K562 (cell line): ENCODE measurements around the gene UNC119B. TPM values are rescaled to one million over a fixed set of nuclear protein-coding genes. Genes with fewer than 3 reads are reported as not detected.

Source experiments
- ATAC-seq: fragments of 200-7000 bp; cut with Tn5 transposase; 3 replicates; pipeline ENCODE4 v1.9.1; 2020; ENCODE audit warnings: moderate library complexity
- BruUV-seq: library from RNA; stranded (reverse); fragments of 400-500 nt; replicated peaks from 2 replicates; lab custom pipeline; 2021; lab: Mats Ljungman, UMichigan
- CTCF ChIA-PET: fragments of 300-600 bp; formaldehyde crosslinking; extraction: SDS; loops from one replicate; lab custom pipeline; 2021; ENCODE audit warnings: low intra/inter-chr PET ratio; lab: Yijun Ruan, JAX
- POLR2A ChIA-PET: fragments of 300-600, 350-650 bp; sonication (Branson Sonifier 250); formaldehyde crosslinking; extraction: SDS; loops from one replicate; lab custom pipeline; 2021; ENCODE audit warnings: antibody characterized with exemption, inconsistent platforms; lab: Yijun Ruan, JAX
- DNase-seq, 4 experiments: peaks; one replicate each; pipeline versions ENCODE4 v3.0.0 to v3.0.0-alpha.2; 2011 to 2018; ENCODE audit warnings: low spot score in 3 of 4, mixed read lengths in 3 of 4; ENCODE audit errors: extremely low read depth in 1 of 4
- FAIRE-seq: peaks from 2 replicates; lab custom pipeline; 2011; peaks lifted over from hg19 to GRCh38; lab: Jason Lieb, UNC
- H2AFZ ChIP-seq: 2 replicates; pipeline ENCODE4 v1.6.0; 2011; ENCODE audit warnings: low read depth, low read length, control low read depth, inconsistent platforms
- H3K27ac ChIP-seq: fragments of 200-600 bp; 3 replicates; pipeline ENCODE4 v1.8.0; 2011; ENCODE audit warnings: low read depth, mild to moderate bottlenecking, control low read depth, inconsistent platforms, low read length, moderate library complexity, mixed read lengths; ENCODE audit errors: extremely low read depth
- H3K27me3 ChIP-seq, 2 experiments: fragments of 300-600 bp in 1 of 2; 2 replicates in 1 of 2; 3 replicates in 1 of 2; pipeline versions ENCODE4 v1.6.0 to v1.8.0; 2011; ENCODE audit warnings: inconsistent platforms in 2 of 2, low read length in 2 of 2, mild to moderate bottlenecking in 1 of 2, mixed read lengths in 1 of 2, moderate library complexity in 1 of 2; ENCODE audit not compliant: control insufficient read depth in 2 of 2, insufficient read depth in 2 of 2
- H3K36me3 ChIP-seq: fragments of 300-600 bp; 3 replicates; pipeline ENCODE4 v1.8.0; 2011; ENCODE audit warnings: mild to moderate bottlenecking, low read length, inconsistent platforms; ENCODE audit not compliant: control insufficient read depth, insufficient read depth
- H3K4me1 ChIP-seq, 2 experiments: fragments of 200-600 bp in 1 of 2; replicated peaks in 1 of 2; 2 replicates in 1 of 2; 3 replicates in 1 of 2; pipeline versions ENCODE4 v1.5.1 to v1.8.0; 2011; ENCODE audit warnings: inconsistent platforms in 2 of 2, low read length in 2 of 2, mild to moderate bottlenecking in 1 of 2, mixed read lengths in 1 of 2, moderate library complexity in 1 of 2; ENCODE audit not compliant: control insufficient read depth in 2 of 2, insufficient read depth in 2 of 2
- H3K4me2 ChIP-seq: 2 replicates; pipeline ENCODE4 v1.6.1; 2011; ENCODE audit warnings: low read length, control low read depth, inconsistent platforms, mixed read lengths; ENCODE audit not compliant: insufficient read depth
- H3K4me3 ChIP-seq: fragments of 200-600 bp; sonication (generic), shearing (Covaris generic); 2 replicates; pipeline ENCODE4 v1.5.1; 2016; ENCODE audit warnings: control low read depth, inconsistent platforms
- H3K79me2 ChIP-seq: fragments of 200-600 bp; 3 replicates; pipeline ENCODE4 v1.8.0; 2011; ENCODE audit warnings: low read length, inconsistent platforms; ENCODE audit not compliant: control insufficient read depth, insufficient read depth
- H3K9ac ChIP-seq, 2 experiments: 2 replicates each; pipeline versions ENCODE4 v1.6.0 to v1.6.1; 2011; ENCODE audit warnings: low read depth in 2 of 2, low read length in 2 of 2, control low read depth in 1 of 2, inconsistent platforms in 1 of 2, mild to moderate bottlenecking in 1 of 2, mixed read lengths in 1 of 2; ENCODE audit not compliant: insufficient read depth in 1 of 2
- H3K9me1 ChIP-seq: one replicate; pipeline ENCODE4 v1.6.0; 2011; ENCODE audit warnings: inconsistent platforms, mild to moderate bottlenecking, low read length, moderate library complexity; ENCODE audit not compliant: control insufficient read depth, insufficient read depth
- H3K9me3 ChIP-seq: replicated peaks from 2 replicates; pipeline ENCODE4 v1.5.1; 2011; ENCODE audit warnings: low read depth, low read length, inconsistent platforms; ENCODE audit not compliant: control insufficient read depth, insufficient read depth
- H4K20me1 ChIP-seq: replicated peaks from 2 replicates; pipeline ENCODE4 v1.6.1; 2011; ENCODE audit warnings: low read length, inconsistent platforms, mixed read lengths; ENCODE audit not compliant: control insufficient read depth, insufficient read depth
- BDP1 ChIP-seq: IDR thresholded peaks from 3 replicates; pipeline ENCODE4 v1.6.1; 2011; ENCODE audit not compliant: insufficient read length, insufficient read depth
- CLOCK ChIP-seq: fragments of 250-450 bp; sonication (Bioruptor Pico); IDR thresholded peaks from 2 replicates; pipeline ENCODE4 v1.4.0; 2020; ENCODE audit warnings: mild to moderate bottlenecking, moderate library complexity, borderline replicate concordance
- E2F6 ChIP-seq, 2 experiments: IDR thresholded peaks; 2 replicates each; pipeline ENCODE4 v1.6.1; 2011; ENCODE audit warnings: borderline replicate concordance in 1 of 2, control low read depth in 1 of 2, low read depth in 1 of 2, low read length in 1 of 2, mild to moderate bottlenecking in 1 of 2, mixed read lengths in 1 of 2, moderate library complexity in 1 of 2; ENCODE audit not compliant: insufficient read depth in 1 of 2, insufficient read length in 1 of 2, poor library complexity in 1 of 2, severe bottlenecking in 1 of 2; ENCODE audit errors: extremely low read depth in 1 of 2
- EGR1 ChIP-seq: fragments of 450-650 bp; conservative IDR thresholded peaks from 2 replicates; pipeline ENCODE4 v1.6.1; 2017; ENCODE audit warnings: mild to moderate bottlenecking
- ETS2 ChIP-seq: IDR thresholded peaks from 2 replicates; pipeline ENCODE4 v1.6.1; 2016; ENCODE audit warnings: borderline replicate concordance, missing genetic modification characterization, mild to moderate bottlenecking, moderate library complexity, missing compliant biosample characterization; ENCODE audit not compliant: poor library complexity, severe bottlenecking
- EZH2 ChIP-seq: IDR thresholded peaks from 2 replicates; pipeline ENCODE4 v1.6.1; 2012; ENCODE audit warnings: low read depth, mild to moderate bottlenecking, inconsistent platforms, low read length, borderline replicate concordance
- NCOA1 ChIP-seq: fragments of 450-650 bp; IDR thresholded peaks from 2 replicates; pipeline ENCODE4 v1.6.1; 2016; ENCODE audit warnings: low read depth
- ZBTB7A ChIP-seq: IDR thresholded peaks from 2 replicates; pipeline ENCODE4 v1.6.1; 2011; ENCODE audit warnings: low read depth, mild to moderate bottlenecking, low read length, moderate library complexity, borderline replicate concordance; ENCODE audit not compliant: control insufficient read depth
- ZNF347 ChIP-seq: fragments of 450-650 bp; formaldehyde crosslinking; IDR thresholded peaks from 2 replicates; pipeline ENCODE4 v1.4.0; 2020; ENCODE audit warnings: low read depth, mild to moderate bottlenecking, moderate library complexity
- ZNF766 ChIP-seq: fragments of 200-800 bp; sonication (Bioruptor generic); conservative IDR thresholded peaks from 2 replicates; pipeline ENCODE4 v1.6.1; 2016; ENCODE audit warnings: missing genetic modification characterization, missing compliant biosample characterization
- ZSCAN29 ChIP-seq: fragments of 450-650 bp; IDR thresholded peaks from 2 replicates; pipeline ENCODE4 v1.6.1; 2017
- WGBS: fragments of 100-300 bp; shearing (Covaris generic); methylation state at CpG from one replicate; pipeline ENCODE4 v1.1.6; 2016; ENCODE audit warnings: low coverage, mixed read lengths; ENCODE audit not compliant: insufficient coverage; ENCODE audit errors: missing lambda C conversion rate; 5-methylcytosine and 5-hydroxymethylcytosine counted together
- in situ Hi-C: fragments of 300-500 bp; cut with MboI; formaldehyde crosslinking; loops from 4 replicates; pipeline ENCODE4 v1.15.0; 2018; ENCODE audit warnings: inconsistent platforms, mixed read lengths
- intact Hi-C: fragments of 100-400 bp; cut with micrococcal nuclease; formaldehyde crosslinking; loops from 2 replicates; pipeline ENCODE4 v1.14.2; 2022
- polyA plus RNA-seq, 8 experiments: library from polyadenylated mRNA; depleted of rRNA in 4 of 8; stranded (reverse) in 5 of 8; unstranded in 3 of 8; fragments of >200 nt; fragmentation: Nextera tagmentation in 2 of 8; fragmentation: Illumina TruSeq in 1 of 8; extraction: Ambion mirVana in 2 of 8; extraction: Trizol in 1 of 8; gene quantifications; 2 replicates each; pipeline versions ENCODE4 v1.2.1 to v1.2.3, GENCODE V29; 2011 to 2014; ENCODE audit warnings: inconsistent platforms in 1 of 8, missing spikeins in 1 of 8
- total RNA-seq, 7 experiments: library from RNA; depleted of rRNA in 6 of 7; stranded (reverse); fragments of >200 nt in 6 of 7; fragmentation: Illumina TruSeq in 2 of 7; extraction: Trizol in 2 of 7; gene quantifications; 2 replicates each; pipeline versions ENCODE4 v1.2.1 to v1.2.3, GENCODE V29; 2011 to 2021; ENCODE audit warnings: low replicate concordance in 1 of 7
- TF ChIP-seq, protein P1 (sequence below), 3 experiments: IDR thresholded peaks in 2 of 3; conservative IDR thresholded peaks in 1 of 3; 2 replicates each; pipeline ENCODE4 v1.5.1; 2011 to 2012; ENCODE audit warnings: low read length in 3 of 3, mild to moderate bottlenecking in 3 of 3, control low read depth in 2 of 3, improper control_type of control experiment in 1 of 3, inconsistent platforms in 1 of 3, low read depth in 1 of 3, mixed read lengths in 1 of 3, moderate library complexity in 1 of 3; ENCODE audit not compliant: insufficient read depth in 2 of 3
- TF ChIP-seq, protein P2 (sequence below): fragments of 450-650 bp; formaldehyde crosslinking; IDR thresholded peaks from 2 replicates; pipeline ENCODE4 v1.4.0; 2020; ENCODE audit warnings: mild to moderate bottlenecking

The UNC119B gene
- total and polyA plus RNA-seq, 9 of the 15 experiments (the other 6 are each of a cell fraction or from before 2014, with no cell fraction given), result 4.0 to 34.5 (median 15.1) TPM

DNA sequence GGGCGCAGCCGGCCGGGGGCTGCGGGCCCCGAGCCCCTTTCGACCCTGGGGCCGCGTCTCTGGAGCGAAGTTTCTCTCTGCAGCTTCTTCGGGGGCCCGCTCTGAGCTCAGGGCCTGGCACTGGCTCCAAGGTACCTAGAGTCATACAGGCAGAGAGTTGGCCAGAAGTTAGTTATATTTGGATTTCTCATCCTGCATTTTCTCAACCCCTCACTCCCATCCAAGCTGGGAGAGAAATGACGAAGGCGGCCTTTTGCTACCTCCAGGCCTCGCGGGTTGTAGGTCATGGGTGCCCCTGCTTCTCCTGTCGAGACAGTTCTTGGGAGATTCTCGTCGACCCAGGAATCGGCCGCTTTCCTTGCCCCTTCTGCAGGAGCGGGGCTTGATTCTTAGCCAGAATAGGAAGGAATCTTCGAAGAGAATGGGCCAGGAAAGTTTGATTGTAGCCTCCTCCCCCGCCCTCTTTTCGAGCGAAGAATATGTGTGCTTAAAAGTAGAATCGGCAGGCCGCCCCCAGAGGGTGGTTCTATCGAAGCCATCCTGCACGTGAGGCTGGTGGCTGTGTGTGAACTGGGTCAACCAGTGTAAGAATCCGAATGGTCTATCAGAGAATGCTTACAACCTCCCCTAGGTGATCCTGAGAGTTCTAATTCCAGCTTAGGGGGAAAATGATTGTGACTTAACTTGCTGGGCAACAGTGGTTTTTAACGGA, 22.5 kb upstream of the UNC119B start:
- CTCF ChIA-PET, result interaction anchor here (0.8 kb wide), 1 partner anchor 105 kb away, joined by 6 read pairs; no protein-coding TSS in a partner anchor
- TF ChIP-seq, protein P1, sequence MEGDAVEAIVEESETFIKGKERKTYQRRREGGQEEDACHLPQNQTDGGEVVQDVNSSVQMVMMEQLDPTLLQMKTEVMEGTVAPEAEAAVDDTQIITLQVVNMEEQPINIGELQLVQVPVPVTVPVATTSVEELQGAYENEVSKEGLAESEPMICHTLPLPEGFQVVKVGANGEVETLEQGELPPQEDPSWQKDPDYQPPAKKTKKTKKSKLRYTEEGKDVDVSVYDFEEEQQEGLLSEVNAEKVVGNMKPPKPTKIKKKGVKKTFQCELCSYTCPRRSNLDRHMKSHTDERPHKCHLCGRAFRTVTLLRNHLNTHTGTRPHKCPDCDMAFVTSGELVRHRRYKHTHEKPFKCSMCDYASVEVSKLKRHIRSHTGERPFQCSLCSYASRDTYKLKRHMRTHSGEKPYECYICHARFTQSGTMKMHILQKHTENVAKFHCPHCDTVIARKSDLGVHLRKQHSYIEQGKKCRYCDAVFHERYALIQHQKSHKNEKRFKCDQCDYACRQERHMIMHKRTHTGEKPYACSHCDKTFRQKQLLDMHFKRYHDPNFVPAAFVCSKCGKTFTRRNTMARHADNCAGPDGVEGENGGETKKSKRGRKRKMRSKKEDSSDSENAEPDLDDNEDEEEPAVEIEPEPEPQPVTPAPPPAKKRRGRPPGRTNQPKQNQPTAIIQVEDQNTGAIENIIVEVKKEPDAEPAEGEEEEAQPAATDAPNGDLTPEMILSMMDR (IDR thresholded peaks at IDR 0.05 in 2 of 3, conservative IDR thresholded peaks at IDR 0.05 in 1 of 3; ENCODE audit: insufficient read depth in 2 of 3, low read depth in 1 of 3, low read length in 3 of 3), result no peak
- TF ChIP-seq ZNF347 (no peak), ZNF766 (CRISPR knock-in tag) (no peak), BDP1 (no peak), EZH2 (no peak), ZSCAN29 (peak; percentile 66; the same call in 1 of the 2 replicates), E2F6 (IDR thresholded peaks at IDR 0.05; ENCODE audit: borderline replicate concordance in 1 of 2, extremely low read depth in 1 of 2, insufficient read depth in 1 of 2, insufficient read length in 1 of 2, low read depth in 1 of 2, low read length in 1 of 2, poor library complexity in 1 of 2, severe bottlenecking in 1 of 2) (peak in 1 of 2 experiments; percentile 45), CLOCK (CRISPR knock-in tag) (no peak), NCOA1 (no peak), ETS2 (tag) (no peak), ZBTB7A (peak; percentile 78), EGR1 (peak; percentile 39; the same call in 1 of the 2 replicates)
- TF ChIP-seq, protein P2, sequence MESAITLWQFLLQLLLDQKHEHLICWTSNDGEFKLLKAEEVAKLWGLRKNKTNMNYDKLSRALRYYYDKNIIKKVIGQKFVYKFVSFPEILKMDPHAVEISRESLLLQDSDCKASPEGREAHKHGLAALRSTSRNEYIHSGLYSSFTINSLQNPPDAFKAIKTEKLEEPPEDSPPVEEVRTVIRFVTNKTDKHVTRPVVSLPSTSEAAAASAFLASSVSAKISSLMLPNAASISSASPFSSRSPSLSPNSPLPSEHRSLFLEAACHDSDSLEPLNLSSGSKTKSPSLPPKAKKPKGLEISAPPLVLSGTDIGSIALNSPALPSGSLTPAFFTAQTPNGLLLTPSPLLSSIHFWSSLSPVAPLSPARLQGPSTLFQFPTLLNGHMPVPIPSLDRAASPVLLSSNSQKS (CRISPR knock-in tag), result no peak

More for the DNA sequence above, 22.5 kb upstream of the UNC119B start:
- FAIRE-seq, result peak; percentile 56
- peak overlapping the region; percentile 91 for H3K27ac ChIP-seq
- H3K4me1 ChIP-seq, result peaks cover 17 to 19% of the 10 kb centered on the region in 2 experiments; a peak in 3 of 5 replicates
- no peaks in the 10 kb centered on the region for H3K27me3 ChIP-seq
- H3K9ac ChIP-seq, result peak overlapping the region; percentile 87 to 94
- 1% methylated on average over 30 of the region's 31 CpGs for WGBS
- peaks cover 57% of the 10 kb centered on the region for H3K79me2 ChIP-seq
- POLR2A ChIA-PET, result interaction anchor here (1.1 to 3.3 kb wide), 5 partner anchors 10 to 90 kb away, joined by 3 to 10 read pairs (median 4); partner anchors contain the start of gene UNC119B
- no peaks in the 10 kb centered on the region for H3K9me1 ChIP-seq
- peaks cover 20% of the 10 kb centered on the region; the same call in 2 of the 3 replicates for H3K36me3 ChIP-seq
- in situ Hi-C loops, result no loop called here
- H3K4me3 ChIP-seq, result peak overlapping the region; percentile 91
- BruUV-seq, result no TSS peak
- H3K4me2 ChIP-seq, result peak overlapping the region; percentile 92
- intact Hi-C loops, result loop anchor here (1.0 to 2.0 kb wide), 2 partner anchors 23 to 38 kb away; partner anchors contain the start of gene UNC119B
- peak overlapping the region; percentile 50 for H2AFZ ChIP-seq
- DNase-seq, result peak; percentile 35 to 61 (median 36)
- H4K20me1 ChIP-seq, result peaks cover 19% of the 10 kb centered on the region
- ATAC-seq, result peak; percentile 4; the same call in 1 of the 3 replicates
- H3K9me3 ChIP-seq, result no peaks in the 10 kb centered on the region
